WI38 (cell line): ENCODE measurements around the gene CHMP1B.
"Not testable (repeated sequence)": the region's sequence is repeated elsewhere in the genome, so short reads cannot be mapped to it uniquely, and the experiment has no call there.

Experiments
- H3K4me3 ChIP-seq: 2 replicates; pipeline ENCODE4 v1.5.1; 2011; ENCODE audit warnings: low read depth, mild to moderate bottlenecking, control low read depth, low read length
- TF ChIP-seq, protein P1 (sequence below): IDR thresholded peaks from 2 replicates; pipeline ENCODE4 v1.5.1; 2012; ENCODE audit warnings: low read depth, mild to moderate bottlenecking, control low read depth, low read length

CHMP1B gene

DNA sequence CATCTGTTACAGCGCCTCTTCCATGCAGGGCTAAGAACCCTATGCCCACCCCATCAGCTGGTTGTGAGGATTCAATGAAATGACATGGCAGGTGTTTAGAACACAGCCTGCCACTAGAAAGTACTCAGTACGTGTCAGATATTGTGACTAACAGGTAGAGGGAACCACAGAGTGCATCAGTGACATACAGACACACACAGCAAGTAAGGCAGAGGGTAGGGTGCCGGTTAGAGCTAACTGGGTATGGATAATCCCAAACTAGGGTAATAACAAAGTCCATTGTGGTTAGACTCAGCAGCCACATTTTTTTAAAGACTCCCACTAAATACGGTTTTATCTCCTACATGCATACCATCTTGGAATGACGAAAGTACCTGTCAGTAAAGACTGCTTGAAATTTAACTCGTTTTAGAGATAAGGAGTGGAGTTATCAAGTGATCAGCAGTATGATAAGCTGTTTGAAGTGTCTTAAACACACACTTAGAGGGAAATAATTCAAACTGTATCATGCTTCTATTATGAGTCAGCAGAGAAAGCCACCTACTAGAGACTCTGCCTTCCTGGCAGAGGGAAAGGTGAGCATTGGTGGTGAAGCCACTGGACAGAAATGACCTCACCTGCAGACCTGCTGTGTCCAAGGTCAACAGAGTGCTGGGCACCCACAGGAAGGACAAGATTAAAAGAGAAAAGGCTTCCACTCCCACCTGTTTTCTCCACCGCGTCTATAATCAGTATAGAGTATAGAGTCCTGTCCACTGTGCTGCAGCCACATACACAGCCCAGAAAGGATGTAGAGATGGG, 36.3 kb downstream of the CHMP1B start:
- H3K4me3 ChIP-seq = no peak overlapping the region
- TF ChIP-seq, protein P1, sequence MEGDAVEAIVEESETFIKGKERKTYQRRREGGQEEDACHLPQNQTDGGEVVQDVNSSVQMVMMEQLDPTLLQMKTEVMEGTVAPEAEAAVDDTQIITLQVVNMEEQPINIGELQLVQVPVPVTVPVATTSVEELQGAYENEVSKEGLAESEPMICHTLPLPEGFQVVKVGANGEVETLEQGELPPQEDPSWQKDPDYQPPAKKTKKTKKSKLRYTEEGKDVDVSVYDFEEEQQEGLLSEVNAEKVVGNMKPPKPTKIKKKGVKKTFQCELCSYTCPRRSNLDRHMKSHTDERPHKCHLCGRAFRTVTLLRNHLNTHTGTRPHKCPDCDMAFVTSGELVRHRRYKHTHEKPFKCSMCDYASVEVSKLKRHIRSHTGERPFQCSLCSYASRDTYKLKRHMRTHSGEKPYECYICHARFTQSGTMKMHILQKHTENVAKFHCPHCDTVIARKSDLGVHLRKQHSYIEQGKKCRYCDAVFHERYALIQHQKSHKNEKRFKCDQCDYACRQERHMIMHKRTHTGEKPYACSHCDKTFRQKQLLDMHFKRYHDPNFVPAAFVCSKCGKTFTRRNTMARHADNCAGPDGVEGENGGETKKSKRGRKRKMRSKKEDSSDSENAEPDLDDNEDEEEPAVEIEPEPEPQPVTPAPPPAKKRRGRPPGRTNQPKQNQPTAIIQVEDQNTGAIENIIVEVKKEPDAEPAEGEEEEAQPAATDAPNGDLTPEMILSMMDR = no peak

DNA sequence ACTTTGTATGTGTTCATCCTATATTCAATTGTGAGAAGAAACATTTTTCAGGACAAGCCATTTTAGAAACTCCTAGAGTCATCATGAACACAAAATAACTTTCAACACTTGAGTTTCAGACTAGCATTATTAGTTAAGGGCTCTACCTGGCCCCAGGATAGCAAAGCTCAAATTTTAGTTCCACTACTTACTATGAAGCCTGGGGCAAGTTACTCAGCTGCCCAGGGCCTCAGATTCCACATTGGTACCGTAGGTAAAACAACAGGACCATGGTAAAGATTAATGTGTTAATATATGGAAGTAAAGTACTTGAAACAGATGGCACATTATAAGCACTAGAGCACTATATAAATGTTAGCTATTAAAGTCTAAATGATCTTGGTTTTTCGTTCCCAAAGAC, 37.5 kb downstream of the CHMP1B start:
- H3K4me3 ChIP-seq = no peak overlapping the region
- TF ChIP-seq, protein P1 = no peak

DNA sequence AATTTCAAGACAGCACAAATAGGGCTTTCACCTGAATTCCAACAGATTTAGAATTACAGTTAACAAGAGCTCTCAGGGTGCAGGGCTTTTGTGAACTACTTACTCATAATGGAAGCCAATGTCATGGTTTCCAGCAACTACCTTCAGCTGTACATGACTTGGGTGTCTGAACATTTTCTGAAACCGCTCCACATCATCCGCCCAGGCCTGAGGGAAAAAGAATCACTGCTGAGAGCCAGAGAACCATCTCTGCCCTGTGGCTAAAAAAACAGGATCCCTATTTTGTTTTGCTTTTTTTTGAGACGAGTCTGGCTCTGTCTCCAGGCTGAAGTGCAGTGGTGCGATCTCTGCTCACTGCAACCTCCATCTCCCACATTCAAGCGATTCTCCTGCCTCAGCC, 38.1 kb downstream of the CHMP1B start:
- no peak overlapping the region for H3K4me3 ChIP-seq
- TF ChIP-seq, protein P1 = no peak

DNA sequence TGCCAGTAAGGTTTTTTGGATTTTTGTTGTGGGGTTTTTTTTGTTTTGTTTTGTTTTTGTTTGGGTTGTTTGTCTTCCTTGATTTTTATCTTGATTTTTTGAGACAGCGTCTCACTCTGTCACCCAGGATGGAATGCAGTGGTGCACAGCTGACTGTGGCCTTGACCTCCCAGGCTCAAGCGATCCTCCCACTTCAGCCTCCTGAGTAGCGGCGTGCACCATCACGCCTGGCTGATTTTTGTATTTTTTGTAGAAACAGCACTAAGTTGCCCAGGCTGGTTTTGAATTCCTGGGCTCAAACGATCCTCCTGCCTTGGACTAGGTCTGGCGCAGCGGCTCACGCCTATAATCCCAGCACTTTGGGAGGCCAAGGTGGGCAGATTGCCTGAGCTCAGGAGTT, 40.5 kb downstream of the CHMP1B start:
- TF ChIP-seq, protein P1 = no peak

DNA sequence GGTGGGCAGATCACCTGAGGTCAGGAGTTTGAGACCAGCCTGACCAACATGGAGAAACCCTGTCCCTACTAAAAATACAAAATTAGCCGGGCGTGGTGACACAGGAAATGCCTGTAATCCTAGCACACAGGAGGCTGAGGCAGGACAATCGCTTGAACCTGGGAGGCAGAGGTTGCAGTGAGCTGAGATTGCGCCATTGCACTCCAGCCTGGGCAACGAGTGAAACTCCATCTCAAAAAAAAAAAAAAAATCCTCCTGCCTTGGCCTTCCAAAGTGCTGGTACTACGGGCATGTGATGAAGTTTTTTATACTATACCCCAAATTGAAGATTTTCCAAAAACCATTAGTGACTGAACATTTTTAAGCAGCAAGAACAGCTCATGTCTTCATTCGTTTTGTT, 41.2 kb downstream of the CHMP1B start:
- H3K4me3 ChIP-seq = not testable (repeated sequence)

More for the DNA sequence above, 40.5 kb downstream of the CHMP1B start:
- H3K4me3 ChIP-seq = no peak overlapping the region

DNA sequence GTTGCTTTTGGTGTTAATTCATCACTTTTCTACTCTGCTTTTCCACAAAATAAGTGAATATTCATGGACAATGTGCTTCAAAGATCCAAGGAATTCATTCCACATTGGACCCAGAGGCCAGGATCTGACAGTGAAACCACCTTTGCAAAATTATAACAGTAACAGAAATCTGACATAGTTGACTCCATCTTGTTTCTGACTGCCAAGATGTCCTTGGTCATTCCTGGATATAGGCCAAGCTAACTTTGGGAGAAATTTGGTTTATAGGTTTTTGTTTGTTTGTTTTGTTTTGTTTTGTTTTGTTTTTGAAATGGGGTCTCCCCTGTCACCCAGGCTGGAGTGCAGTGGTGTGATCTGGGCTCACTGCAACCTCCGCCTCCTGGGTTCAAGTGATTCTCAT, 46.6 kb downstream of the CHMP1B start:
- H3K4me3 ChIP-seq = no peak overlapping the region
- TF ChIP-seq, protein P1 = no peak

DNA sequence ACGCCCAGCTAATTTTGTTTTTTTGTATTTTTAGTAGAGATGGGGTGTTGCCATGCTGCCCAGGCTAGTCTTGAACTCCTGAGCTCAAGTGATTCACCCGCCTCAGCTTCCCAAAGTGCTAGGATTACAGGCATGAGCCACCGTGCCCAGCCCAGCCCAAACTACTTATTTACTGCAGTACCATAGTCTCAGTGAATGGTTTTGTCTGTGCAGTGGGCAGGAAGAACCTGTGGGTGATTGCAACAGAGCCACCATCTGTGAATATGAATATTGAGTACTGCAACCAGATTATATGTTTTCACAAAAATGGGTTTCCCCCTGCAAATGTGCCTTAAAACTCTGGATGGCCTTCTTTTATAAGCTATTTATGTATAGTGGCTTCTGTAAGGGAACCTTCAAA, 47.9 kb downstream of the CHMP1B start:
- H3K4me3 ChIP-seq = no peak overlapping the region
- TF ChIP-seq, protein P1 = no peak
